GM12874 (cell line): ENCODE data around the gene PRRT3.

Source experiments
- TF ChIP-seq, protein P1 (sequence below): IDR thresholded peaks from 2 replicates; pipeline ENCODE4 v1.5.1; 2011; ENCODE audit warnings: low read depth, mild to moderate bottlenecking, control low read depth, low read length, moderate library complexity; ENCODE audit not compliant: insufficient read depth

Gene PRRT3

DNA sequence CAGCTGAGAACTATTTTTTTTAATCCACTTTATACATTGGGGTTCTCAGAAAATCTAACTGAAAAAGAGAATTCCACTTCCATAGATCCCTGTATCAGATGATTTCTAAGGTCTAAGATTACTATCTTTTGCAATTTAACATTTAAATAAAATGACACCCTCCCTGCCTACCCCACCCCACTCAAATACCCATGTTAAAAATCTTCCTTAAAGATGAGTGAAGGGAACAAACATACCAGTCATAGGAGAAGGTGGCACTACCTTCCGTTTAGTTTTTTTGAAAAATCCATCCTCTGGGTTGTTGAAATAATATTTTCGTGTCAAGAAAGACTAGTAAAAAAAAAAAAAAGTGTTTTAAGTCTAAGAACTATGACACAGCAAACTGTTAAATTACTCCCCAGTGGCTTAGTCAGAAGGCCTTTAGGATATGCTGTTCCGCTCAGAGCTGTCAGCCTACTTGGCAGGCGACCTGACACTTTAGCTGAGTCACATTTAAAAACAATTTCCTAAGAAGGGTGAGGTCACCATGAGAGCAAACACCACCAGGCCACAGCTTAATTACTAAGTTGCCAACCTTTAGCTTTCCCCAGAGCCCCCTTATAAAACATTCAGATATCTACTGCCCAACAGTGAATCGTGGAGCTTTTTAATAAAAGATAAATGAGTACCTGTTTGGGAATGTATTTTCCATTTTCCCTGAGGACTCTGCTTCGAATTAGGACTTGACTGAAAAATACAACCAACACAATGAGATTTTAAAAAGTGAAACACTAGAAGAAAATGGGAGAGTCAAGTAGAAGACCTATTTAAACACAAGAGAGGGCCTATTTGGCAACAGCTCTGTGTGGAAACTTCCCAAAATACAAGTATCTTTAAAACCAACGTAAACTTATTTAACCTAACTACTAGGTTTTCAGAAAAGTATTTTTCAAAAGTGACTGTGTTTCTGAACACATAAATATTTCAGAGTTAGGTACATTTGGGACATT is 24.8 kb upstream of the PRRT3 start:
- TF ChIP-seq, protein P1, sequence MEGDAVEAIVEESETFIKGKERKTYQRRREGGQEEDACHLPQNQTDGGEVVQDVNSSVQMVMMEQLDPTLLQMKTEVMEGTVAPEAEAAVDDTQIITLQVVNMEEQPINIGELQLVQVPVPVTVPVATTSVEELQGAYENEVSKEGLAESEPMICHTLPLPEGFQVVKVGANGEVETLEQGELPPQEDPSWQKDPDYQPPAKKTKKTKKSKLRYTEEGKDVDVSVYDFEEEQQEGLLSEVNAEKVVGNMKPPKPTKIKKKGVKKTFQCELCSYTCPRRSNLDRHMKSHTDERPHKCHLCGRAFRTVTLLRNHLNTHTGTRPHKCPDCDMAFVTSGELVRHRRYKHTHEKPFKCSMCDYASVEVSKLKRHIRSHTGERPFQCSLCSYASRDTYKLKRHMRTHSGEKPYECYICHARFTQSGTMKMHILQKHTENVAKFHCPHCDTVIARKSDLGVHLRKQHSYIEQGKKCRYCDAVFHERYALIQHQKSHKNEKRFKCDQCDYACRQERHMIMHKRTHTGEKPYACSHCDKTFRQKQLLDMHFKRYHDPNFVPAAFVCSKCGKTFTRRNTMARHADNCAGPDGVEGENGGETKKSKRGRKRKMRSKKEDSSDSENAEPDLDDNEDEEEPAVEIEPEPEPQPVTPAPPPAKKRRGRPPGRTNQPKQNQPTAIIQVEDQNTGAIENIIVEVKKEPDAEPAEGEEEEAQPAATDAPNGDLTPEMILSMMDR: no peak

DNA sequence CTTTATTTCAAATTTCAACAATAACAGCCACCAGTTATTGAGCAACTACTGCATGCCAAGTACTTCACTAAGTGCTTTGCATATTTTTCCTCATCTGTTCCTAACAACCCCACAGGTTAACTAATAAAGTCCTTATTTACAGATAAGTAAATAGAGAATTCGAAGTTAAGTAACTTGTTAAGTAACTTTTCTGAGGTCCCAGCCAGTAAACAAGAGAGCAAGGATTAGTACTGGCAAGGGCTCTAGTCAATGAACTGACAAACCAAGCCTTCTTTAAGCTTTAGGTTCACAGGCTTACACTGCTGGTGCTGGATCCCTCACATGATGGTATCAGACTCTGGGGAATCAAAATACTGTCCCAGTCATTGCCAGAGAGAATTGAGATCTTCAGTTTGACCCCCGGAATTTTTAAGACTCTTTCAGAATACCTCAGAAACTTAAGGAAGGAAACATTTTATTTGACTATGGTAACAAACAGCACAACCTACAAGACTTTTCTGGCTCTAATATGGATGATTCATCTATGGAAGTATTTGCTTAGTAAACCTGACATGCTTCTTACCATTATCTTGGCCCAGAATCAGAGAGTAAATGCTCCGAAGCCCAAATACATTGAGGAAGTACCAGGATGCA is 17.9 kb upstream of the PRRT3 start:
- TF ChIP-seq, protein P1: no peak

DNA sequence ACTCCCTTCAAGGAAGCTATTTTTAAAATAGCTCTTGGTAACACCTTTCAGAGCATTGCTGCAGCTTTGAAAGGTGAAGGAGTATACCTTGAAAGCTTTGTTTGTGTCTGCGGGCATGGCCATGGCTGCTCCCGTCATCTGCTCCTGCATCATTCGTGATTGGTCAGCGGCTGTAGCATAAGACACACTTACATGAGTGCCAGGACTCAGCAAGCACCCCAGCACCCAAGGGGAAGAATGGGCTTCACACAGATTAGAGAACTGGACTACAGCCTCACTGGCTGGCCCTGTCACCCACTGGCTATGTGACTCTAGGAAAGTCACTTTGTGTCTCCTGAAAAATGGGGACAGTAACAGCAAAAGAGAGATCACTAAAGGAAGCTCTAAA is 17.4 kb upstream of the PRRT3 start:
- TF ChIP-seq, protein P1: no peak

DNA sequence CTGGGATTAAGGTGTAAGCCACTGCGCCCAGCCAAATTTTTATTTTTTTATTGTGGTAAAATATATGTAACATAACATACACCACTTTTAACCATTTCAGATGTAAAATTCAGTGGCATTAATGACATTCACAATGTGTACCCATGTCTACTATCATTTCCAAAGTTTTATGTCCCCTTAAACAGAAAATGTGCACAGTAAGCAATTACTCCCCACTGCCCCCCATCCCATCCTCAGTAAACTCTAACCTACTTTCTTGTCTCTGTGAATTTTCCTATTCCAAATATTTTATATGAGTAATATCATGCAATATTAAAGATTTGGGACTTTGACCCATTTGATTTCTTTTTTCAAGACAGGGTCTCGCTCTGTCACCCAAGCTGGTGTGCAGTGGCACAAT is 14.6 kb upstream of the PRRT3 start:
- TF ChIP-seq, protein P1: no peak

DNA sequence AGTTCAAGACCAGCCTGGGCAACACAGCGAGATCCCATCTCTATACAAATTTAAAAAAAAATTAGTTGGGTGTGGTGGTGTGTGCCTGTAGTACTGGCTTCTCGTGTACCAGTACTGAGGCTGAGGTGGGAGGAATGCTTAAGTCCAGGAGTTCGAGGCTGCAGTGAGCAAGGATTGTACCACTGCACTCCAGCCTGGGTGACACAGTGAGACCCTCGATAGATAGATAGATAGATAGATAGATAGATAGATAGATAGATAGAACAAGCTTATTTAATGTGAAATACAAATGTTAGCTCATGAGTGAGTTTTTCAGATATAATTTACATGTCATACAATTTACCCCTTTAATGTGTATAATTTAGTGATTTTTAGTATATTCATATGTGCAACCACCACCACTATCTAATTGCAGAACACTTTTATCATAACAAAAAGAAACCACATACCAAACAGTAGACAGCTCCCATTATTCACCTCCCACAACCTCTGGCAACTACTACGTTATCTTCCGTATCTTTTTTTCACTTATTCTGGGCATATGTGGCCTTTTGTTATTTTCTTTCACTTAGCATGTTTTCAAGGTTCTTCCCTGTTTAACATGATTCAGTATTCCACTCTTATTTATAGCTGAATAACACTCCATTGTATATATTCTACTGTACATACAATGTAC is 13.1 kb upstream of the PRRT3 start:
- TF ChIP-seq, protein P1: no peak

DNA sequence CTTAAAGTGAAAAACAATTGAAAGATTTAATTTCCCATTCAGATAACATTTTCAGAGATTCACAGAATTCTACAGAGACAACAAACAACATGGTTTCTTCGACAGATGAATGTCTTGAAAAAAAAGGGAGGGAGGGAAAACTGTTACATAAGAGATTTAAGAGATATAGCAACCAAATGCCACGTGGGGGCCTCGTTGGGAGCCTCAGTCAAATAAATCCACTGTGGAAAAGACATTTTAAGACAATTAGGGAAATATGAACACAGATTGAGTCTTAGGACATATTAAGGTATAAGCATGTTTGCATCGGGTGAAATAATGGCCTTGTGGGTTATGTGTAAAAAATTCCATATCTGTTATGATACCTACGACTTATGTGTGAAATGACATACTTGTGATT is 5.0 kb upstream of the PRRT3 start:
- TF ChIP-seq, protein P1: no peak
